OCI-M2 (cell line): ENCODE results near the gene CD4.

Source experiments
- DNase-seq: peaks from one replicate; lab custom pipeline; 2025; ENCODE audit not compliant: unreplicated experiment; lab: John Stamatoyannopoulos, UW

Gene CD4

GRCh38 chr12:6810758-6811157 is 21.4 kb downstream of the CD4 start:
- DNase-seq, result no peak

DNA sequence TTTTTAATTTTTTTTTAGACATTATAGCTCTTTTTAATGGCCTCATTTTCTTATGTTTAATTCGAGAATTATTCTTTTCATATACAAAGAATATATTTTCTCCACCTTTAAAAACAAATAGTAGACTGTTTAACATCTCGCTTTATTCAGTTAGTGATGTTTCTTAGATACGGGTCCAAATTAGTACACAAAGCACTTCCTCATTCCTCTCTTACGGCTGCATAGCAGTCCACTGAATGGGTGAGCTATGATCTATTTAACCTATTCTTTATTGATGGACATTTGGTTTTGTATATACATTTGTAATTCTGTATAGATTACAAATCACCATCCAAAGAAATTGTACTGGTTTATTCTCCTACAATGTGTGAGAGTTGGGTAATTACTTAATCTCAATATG is 24.0 kb downstream of the CD4 start:
- DNase-seq, result no peak

- no peak for DNase-seq
These were observed 27.3 kb downstream of the CD4 start for GRCh38 chr12:6816598-6816997.

DNA sequence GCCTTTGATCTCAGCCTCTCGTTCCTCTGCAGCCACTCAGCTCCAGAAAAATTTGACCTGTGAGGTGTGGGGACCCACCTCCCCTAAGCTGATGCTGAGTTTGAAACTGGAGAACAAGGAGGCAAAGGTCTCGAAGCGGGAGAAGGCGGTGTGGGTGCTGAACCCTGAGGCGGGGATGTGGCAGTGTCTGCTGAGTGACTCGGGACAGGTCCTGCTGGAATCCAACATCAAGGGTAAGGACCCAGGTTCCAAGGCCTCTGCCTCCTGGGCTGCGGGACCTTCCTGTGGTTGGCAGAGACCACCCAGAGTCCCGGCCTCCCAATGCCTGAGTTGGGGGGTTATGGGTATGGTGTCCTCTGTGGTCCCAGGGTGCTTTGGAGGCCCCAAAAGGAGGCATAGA is 27.8 kb downstream of the CD4 start:
- DNase-seq, result no peak

- no peak for DNase-seq
These were observed 28.4 kb downstream of the CD4 start for GRCh38 chr12:6817662-6818157.

- no peak for DNase-seq
These were observed 28.9 kb downstream of the CD4 start for GRCh38 chr12:6818222-6818621.

- no peak for DNase-seq
These were observed 29.3 kb downstream of the CD4 start for GRCh38 chr12:6818645-6819044.

- no peak for DNase-seq
These were observed 30.0 kb downstream of the CD4 start for GRCh38 chr12:6819106-6820030.

GRCh38 chr12:6820166-6820565 is 30.8 kb downstream of the CD4 start:
- DNase-seq, result no peak

DNA sequence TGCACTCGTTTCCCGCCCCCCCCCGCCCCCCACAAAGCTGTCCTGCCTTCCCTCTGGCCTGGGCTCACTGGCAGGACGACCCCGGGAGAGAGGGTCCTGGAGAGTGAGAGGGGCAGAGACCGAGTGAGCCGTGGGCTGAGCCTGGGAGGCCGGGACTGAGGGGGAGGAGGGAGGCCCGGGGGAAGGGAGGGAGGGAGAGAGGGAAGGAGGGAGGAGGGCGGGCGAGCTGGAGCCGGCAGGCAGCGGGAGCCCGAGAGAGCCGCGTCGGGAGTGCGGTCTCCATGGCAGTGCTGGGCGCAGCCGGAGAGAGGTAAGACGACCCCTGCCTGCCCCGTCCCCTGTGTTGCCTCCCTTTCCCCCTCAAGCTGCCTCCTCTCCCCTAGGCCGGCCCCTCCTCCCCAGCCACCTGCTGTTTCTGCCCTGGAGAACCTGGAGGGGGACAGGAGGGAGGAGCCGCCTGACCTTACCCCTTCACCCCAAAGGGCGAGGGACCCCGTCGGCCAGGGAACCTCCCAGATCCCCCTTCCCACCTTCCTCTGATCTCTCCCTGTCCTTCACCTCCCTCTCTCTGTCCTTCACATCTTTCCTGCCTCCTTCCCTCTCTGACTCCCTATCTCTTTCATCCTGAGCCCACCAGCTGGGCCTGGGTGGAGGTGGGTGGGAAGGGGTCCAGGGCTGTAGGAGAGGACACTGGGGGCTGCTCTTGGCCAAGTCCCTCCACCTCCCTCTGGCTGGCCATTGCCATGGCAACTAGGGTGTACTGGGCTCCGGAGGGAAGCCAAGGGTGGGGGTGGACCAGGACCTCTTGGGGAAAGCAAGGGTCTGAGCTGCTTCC is 32.5 kb downstream of the CD4 start, which contains the start of gene GPR162:
GPR162 (plus strand) TSS at position 231 of the 835 bp plus-strand sequence. CDS start 2,078 bp downstream, outside the sequence.
- no peak for DNase-seq

DNA sequence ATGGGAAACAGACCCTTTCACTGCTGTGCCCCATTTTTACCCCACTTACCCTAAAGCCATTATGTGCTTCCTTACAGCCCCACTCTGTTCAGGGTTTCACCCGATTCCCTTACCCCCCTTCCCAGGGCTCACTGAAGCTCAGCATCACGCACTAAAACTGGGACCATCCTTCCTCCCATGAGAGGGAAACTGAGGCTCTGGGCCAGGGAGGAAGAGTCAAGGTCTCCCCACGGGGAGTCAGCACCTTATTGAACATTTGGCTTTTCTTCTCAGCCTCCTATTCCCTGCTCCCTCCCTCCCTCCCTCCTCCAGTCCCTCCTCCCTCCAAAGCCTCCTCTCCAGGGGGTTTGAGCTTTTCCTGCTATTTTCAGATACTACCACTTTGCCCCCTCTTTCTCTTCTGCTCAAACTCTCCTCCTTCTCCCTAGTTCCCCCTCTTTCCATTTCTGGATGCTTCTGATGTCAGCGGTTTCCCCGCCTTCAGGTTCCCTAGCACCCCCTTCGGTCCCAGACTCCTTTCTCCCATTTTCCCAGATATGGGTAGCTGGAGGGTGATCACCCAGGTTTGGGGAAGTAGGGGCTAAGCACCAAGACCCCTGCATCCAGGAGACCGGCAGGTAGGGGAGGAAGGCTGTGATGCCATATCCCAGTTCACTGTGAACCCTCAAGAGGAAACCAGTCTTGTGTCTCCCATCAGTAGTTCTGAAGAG is 33.3 kb downstream of the CD4 start:
- no peak for DNase-seq

DNA sequence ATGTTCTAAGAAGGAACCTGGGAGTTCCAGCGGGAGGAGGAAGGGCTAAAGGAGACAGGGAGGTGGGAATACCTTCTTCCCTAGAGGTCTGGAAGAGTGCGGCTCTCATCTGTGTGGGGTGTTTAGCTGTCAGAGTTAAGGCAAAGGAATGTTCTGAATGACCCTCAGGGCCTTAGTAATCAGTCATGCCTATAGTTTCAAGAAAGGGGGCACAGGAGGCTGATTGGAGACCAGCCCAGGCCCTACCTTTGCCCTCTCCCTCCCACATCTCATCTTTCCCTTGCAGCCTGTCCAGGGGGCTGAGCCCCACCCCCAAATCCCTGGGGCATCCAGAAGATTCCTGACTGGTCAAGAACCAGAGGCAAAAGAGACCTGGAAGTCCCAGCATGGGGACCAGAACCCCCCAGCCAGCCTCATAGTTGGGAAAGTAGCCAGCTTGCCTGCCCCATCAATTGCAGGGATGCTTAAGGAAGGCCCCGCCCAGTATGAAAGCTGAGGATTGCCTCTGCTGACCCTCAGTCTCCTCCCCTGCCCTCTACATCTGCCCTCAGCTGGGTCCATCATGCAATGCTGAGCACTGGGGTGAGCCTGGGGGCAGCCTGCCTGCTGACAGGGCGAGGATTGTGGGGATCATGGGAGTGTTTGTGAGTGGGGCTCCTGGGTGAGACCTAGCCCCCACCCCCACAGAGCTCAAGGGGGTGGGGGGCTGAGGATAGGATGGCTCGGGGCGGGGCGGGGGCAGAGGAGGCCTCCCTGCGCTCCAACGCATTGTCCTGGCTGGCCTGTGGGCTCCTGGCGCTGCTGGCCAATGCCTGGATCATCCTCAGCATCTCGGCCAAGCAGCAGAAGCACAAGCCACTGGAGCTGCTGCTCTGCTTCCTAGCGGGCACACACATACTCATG is 34.1 kb downstream of the CD4 start:
- no peak for DNase-seq

DNA sequence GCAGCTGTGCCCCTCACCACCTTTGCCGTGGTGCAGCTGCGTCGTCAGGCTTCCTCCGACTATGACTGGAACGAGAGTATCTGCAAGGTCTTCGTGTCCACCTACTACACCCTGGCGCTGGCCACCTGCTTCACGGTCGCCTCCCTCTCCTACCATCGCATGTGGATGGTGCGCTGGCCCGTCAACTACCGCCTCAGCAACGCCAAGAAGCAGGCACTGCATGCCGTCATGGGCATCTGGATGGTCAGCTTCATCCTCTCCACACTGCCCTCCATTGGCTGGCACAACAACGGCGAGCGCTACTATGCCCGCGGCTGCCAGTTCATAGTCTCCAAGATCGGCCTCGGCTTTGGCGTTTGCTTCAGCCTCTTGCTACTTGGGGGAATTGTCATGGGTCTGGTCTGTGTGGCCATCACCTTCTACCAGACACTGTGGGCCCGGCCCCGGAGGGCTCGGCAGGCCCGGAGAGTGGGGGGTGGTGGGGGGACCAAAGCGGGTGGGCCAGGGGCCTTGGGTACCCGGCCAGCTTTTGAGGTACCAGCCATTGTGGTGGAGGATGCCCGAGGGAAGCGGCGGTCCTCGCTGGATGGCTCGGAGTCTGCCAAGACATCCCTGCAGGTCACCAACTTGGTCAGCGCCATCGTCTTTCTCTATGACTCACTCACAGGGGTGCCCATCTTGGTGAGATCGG is 34.9 kb downstream of the CD4 start:
- DNase-seq, result no peak

- no peak for DNase-seq
These were observed 35.6 kb downstream of the CD4 start for GRCh38 chr12:6824901-6825381.

- DNase-seq, result peak; percentile 33
These were observed 36.2 kb downstream of the CD4 start for GRCh38 chr12:6825398-6826124.

GRCh38 chr12:6826125-6826733 is 36.9 kb downstream of the CD4 start:
- no peak for DNase-seq

- no peak for DNase-seq
These were observed 37.6 kb downstream of the CD4 start for GRCh38 chr12:6826734-6827436.
